ENCODE measurements around the gene PTGR3.

The PTGR3 gene

GRCh38 chr18:75227535-75228296 is 18.8 kb upstream of the PTGR3 start:
- ChIA-PET POLR2A (no interaction called here), CTCF (no interaction called here)
- Histone ChIP-seq H3K4me3 (ENCODE audit: low read depth, low read length) (no peak overlapping the region), H3K9me3 (ENCODE audit: control insufficient read depth, insufficient read depth, low read depth, low read length) (no peaks in the 10 kb centered on the region), H3K27ac (ENCODE audit: extremely low read depth, low read depth, low read length) (no peak overlapping the region), H3K4me1 (ENCODE audit: control insufficient read depth, insufficient read depth, low read length) (peaks cover 38% of the 10 kb centered on the region), H3K36me3 (ENCODE audit: control insufficient read depth in 2 of 2, insufficient read depth in 1 of 2, low read length in 2 of 2) (no peaks in the 10 kb centered on the region)
- no peak for TF ChIP-seq ZNF214 (tag by site-specific recombination; IDR thresholded peaks at IDR 0.05; ENCODE audit: borderline replicate concordance)
- TF ChIP-seq ZNF23 (tag by site-specific recombination; IDR thresholded peaks at IDR 0.05; ENCODE audit: borderline replicate concordance): no peak
- TF ChIP-seq ZNF654 (tag by site-specific recombination; IDR thresholded peaks at IDR 0.05; ENCODE audit: low read depth): no peak
- no peak for TF ChIP-seq ZSCAN4 (tag by site-specific recombination; IDR thresholded peaks at IDR 0.05)
- no peak for TF ChIP-seq ZNF280D (tag by site-specific recombination; IDR thresholded peaks at IDR 0.05)
- no peak for TF ChIP-seq ZNF660 (tag by site-specific recombination; IDR thresholded peaks at IDR 0.05)
- TF ChIP-seq ZNF701 (tag by site-specific recombination; IDR thresholded peaks at IDR 0.05): no peak
- TF ChIP-seq ZBTB26 (tag by site-specific recombination; optimal IDR thresholded peaks at IDR 0.05): no peak
- TF ChIP-seq PRDM4 (tag by site-specific recombination; IDR thresholded peaks at IDR 0.05): no peak
- no peak for TF ChIP-seq ZNF426 (tag by site-specific recombination; IDR thresholded peaks at IDR 0.05)
- no peak for TF ChIP-seq ZNF423 (tag by site-specific recombination; IDR thresholded peaks at IDR 0.05)
- TF ChIP-seq ZFP41 (tag by site-specific recombination; IDR thresholded peaks at IDR 0.05; ENCODE audit: borderline replicate concordance): no peak
- no peak for TF ChIP-seq ZBTB7A (tag by site-specific recombination; IDR thresholded peaks at IDR 0.05; ENCODE audit: low read depth)
- TF ChIP-seq FEZF1 (tag by site-specific recombination; IDR thresholded peaks at IDR 0.05): no peak
- no peak for TF ChIP-seq ZNF433 (tag by site-specific recombination; IDR thresholded peaks at IDR 0.05; ENCODE audit: low read depth)
- TF ChIP-seq ZNF513 (tag by site-specific recombination; IDR thresholded peaks at IDR 0.05): no peak
